Measurements from ENCODE around the gene TPD52L1. TPM values are rescaled to one million over a fixed set of nuclear protein-coding genes. Genes with fewer than 3 reads are reported as not detected.

The TPD52L1 gene
- total and polyA plus RNA-seq, 4 donors: 15.6 to 43.5 (median 16.7) TPM

GRCh38 chr6:125230674-125231073 lies 77.1 kb downstream of the TPD52L1 start:
- no peaks in the 10 kb centered on the region for H3K9me3 ChIP-seq (ENCODE audit: control insufficient read depth in 4 of 4, insufficient read depth in 3 of 4, low read length in 3 of 4)
- H3K36me3 ChIP-seq (ENCODE audit: control insufficient read depth in 4 of 4, insufficient read depth in 4 of 4, low read length in 4 of 4): no peaks in the 10 kb centered on the region
- no peak for DNase-seq
- no peaks in the 10 kb centered on the region for H3K27me3 ChIP-seq (ENCODE audit: control insufficient read depth in 3 of 3, insufficient read depth in 3 of 3, low read length in 2 of 3)
- no peak for ATAC-seq (ENCODE audit: insufficient read depth, low FRiP score)
- 78 to 84% methylated on average over 3 of the region's 3 CpGs for WGBS, 2 donors
- no peak for TF ChIP-seq CTCF (IDR thresholded peaks at IDR 0.05; ENCODE audit: control extremely low read depth, extremely low read depth)
- no peak overlapping the region for H3K9ac ChIP-seq (ENCODE audit: insufficient read depth in 1 of 2, low read length in 2 of 2)
- peaks cover 0 to 3% (median 2%) of the 10 kb centered on the region in 5 donors for H3K4me1 ChIP-seq (ENCODE audit: control insufficient read depth in 5 of 5, insufficient read depth in 5 of 5, low read length in 5 of 5)
- H3K27ac ChIP-seq (ENCODE audit: low read depth in 1 of 2, low read length in 1 of 2): no peak overlapping the region
- no peak overlapping the region for H3K4me3 ChIP-seq

GRCh38 chr6:125231133-125231532 lies 77.6 kb downstream of the TPD52L1 start:
- no peak for ATAC-seq (ENCODE audit: insufficient read depth, low FRiP score)
- H3K27ac ChIP-seq (ENCODE audit: low read depth in 1 of 2, low read length in 1 of 2): no peak overlapping the region
- no peaks in the 10 kb centered on the region for H3K36me3 ChIP-seq (ENCODE audit: control insufficient read depth in 4 of 4, insufficient read depth in 4 of 4, low read length in 4 of 4)
- no peaks in the 10 kb centered on the region for H3K9me3 ChIP-seq (ENCODE audit: control insufficient read depth in 4 of 4, insufficient read depth in 3 of 4, low read length in 3 of 4)
- no peak for DNase-seq
- no peak for TF ChIP-seq CTCF (IDR thresholded peaks at IDR 0.05; ENCODE audit: control extremely low read depth, extremely low read depth)
- 75 to 89% methylated on average over 1 of the region's 1 CpG for WGBS, 2 donors
- no peaks in the 10 kb centered on the region for H3K27me3 ChIP-seq (ENCODE audit: control insufficient read depth in 3 of 3, insufficient read depth in 3 of 3, low read length in 2 of 3)
- peaks cover 0 to 3% (median 2%) of the 10 kb centered on the region in 5 donors for H3K4me1 ChIP-seq (ENCODE audit: control insufficient read depth in 5 of 5, insufficient read depth in 5 of 5, low read length in 5 of 5)
- H3K4me3 ChIP-seq: no peak overlapping the region
- H3K9ac ChIP-seq (ENCODE audit: insufficient read depth in 1 of 2, low read length in 2 of 2): no peak overlapping the region

GRCh38 chr6:125231574-125232343 lies 78.2 kb downstream of the TPD52L1 start:
- Histone ChIP-seq H3K9ac (ENCODE audit: insufficient read depth in 1 of 2, low read length in 2 of 2) (no peak overlapping the region), H3K27me3 (ENCODE audit: control insufficient read depth in 3 of 3, insufficient read depth in 3 of 3, low read length in 2 of 3) (no peaks in the 10 kb centered on the region), H3K9me3 (ENCODE audit: control insufficient read depth in 4 of 4, insufficient read depth in 3 of 4, low read length in 3 of 4) (no peaks in the 10 kb centered on the region), H3K36me3 (ENCODE audit: control insufficient read depth in 4 of 4, insufficient read depth in 4 of 4, low read length in 4 of 4) (no peaks in the 10 kb centered on the region), H3K27ac (ENCODE audit: low read depth in 1 of 2, low read length in 1 of 2) (no peak overlapping the region), H3K4me3 (no peak overlapping the region), H3K4me1 (ENCODE audit: control insufficient read depth in 5 of 5, insufficient read depth in 5 of 5, low read length in 5 of 5) (peaks cover 0 to 3% (median 2%) of the 10 kb centered on the region in 5 donors)
- DNase-seq: no peak
- no peak for ATAC-seq (ENCODE audit: insufficient read depth, low FRiP score)
- TF ChIP-seq CTCF (IDR thresholded peaks at IDR 0.05; ENCODE audit: control extremely low read depth, extremely low read depth): no peak
- 82 to 90% methylated on average over 7 of the region's 7 CpGs for WGBS, 2 donors

Data from lung (tissue), 12 donors.